CD14-positive monocyte (primary cell): ENCODE results near the gene HS3ST6. TPM values are rescaled to one million over a fixed set of nuclear protein-coding genes. Genes with fewer than 3 reads are reported as not detected.
"Not testable (repeated sequence)": the region's sequence is repeated elsewhere in the genome, so short reads cannot be mapped to it uniquely, and the experiment has no call there.

ENCODE experiments used
- DNase-seq, 3 donors: peaks; one replicate each; pipeline ENCODE4 v3.0.0-alpha.2; 2011 to 2022
- H2AFZ ChIP-seq: 2 replicates; pipeline ENCODE4 v1.6.0; 2012; ENCODE audit warnings: mild to moderate bottlenecking, low read depth, low read length, inconsistent platforms; ENCODE audit not compliant: insufficient read depth, poor library complexity, severe bottlenecking
- H3K27ac ChIP-seq, 2 donors: 1 replicate in 1 of 2; 2 replicates in 1 of 2; pipeline ENCODE4 v1.5.1; 2012 to 2013; ENCODE audit warnings: low read length in 2 of 2, control low read depth in 1 of 2, inconsistent platforms in 1 of 2, low read depth in 1 of 2, mild to moderate bottlenecking in 1 of 2
- H3K27me3 ChIP-seq, 2 donors: one replicate each; pipeline versions ENCODE4 v1.6.0 to v1.6.1; 2011 to 2013; ENCODE audit warnings: low read length in 2 of 2; ENCODE audit not compliant: control insufficient read depth in 2 of 2, insufficient read depth in 2 of 2
- H3K36me3 ChIP-seq, 2 donors: replicated peaks in 1 of 2; 1 replicate in 1 of 2; 2 replicates in 1 of 2; pipeline versions ENCODE4 v1.5.1 to v1.6.1; 2012 to 2013; ENCODE audit warnings: low read length in 2 of 2, control low read depth in 1 of 2, inconsistent platforms in 1 of 2, mild to moderate bottlenecking in 1 of 2; ENCODE audit not compliant: insufficient read depth in 2 of 2, control insufficient read depth in 1 of 2
- H3K4me1 ChIP-seq, 2 donors: 1 replicate in 1 of 2; 2 replicates in 1 of 2; pipeline versions ENCODE4 v1.5.1 to v1.6.1; 2012 to 2013; ENCODE audit warnings: low read length in 2 of 2, control low read depth in 1 of 2, inconsistent platforms in 1 of 2, mild to moderate bottlenecking in 1 of 2, moderate library complexity in 1 of 2; ENCODE audit not compliant: insufficient read depth in 2 of 2, control insufficient read depth in 1 of 2
- H3K4me2 ChIP-seq: replicated peaks from 2 replicates; pipeline ENCODE3; 2012; ENCODE audit warnings: low read length, moderate library complexity, mild to moderate bottlenecking; ENCODE audit not compliant: poor library complexity, severe bottlenecking; ENCODE audit errors: extremely low read depth
- H3K4me3 ChIP-seq, 3 experiments: fragments of 200-600 bp in 1 of 3; sonication (generic) in 1 of 3; replicated peaks in 1 of 3; 1 replicate in 2 of 3; 2 replicates in 1 of 3; pipeline ENCODE4 v1.5.1; 2011 to 2013; ENCODE audit warnings: low read length in 3 of 3, mild to moderate bottlenecking in 3 of 3, control low read depth in 2 of 3, low read depth in 2 of 3, inconsistent platforms in 1 of 3, moderate library complexity in 1 of 3
- H3K79me2 ChIP-seq: 2 replicates; pipeline ENCODE4 v1.6.0; 2012; ENCODE audit warnings: mild to moderate bottlenecking, control low read depth, inconsistent platforms, low read length, moderate library complexity; ENCODE audit not compliant: insufficient read depth
- H3K9ac ChIP-seq: 2 replicates; pipeline ENCODE4 v1.6.0; 2017; ENCODE audit warnings: low read length, mild to moderate bottlenecking; ENCODE audit not compliant: insufficient read depth, poor library complexity, severe bottlenecking
- H3K9me3 ChIP-seq, 2 donors: replicated peaks in 1 of 2; 1 replicate in 1 of 2; 2 replicates in 1 of 2; pipeline versions ENCODE4 v1.5.1 to v1.6.1; 2012 to 2013; ENCODE audit warnings: low read length in 2 of 2, control low read depth in 1 of 2; ENCODE audit not compliant: control insufficient read depth in 1 of 2, insufficient read depth in 1 of 2
- H4K20me1 ChIP-seq: 2 replicates; pipeline ENCODE4 v1.6.0; 2012; ENCODE audit warnings: mild to moderate bottlenecking, low read length, control low read depth, moderate library complexity; ENCODE audit not compliant: insufficient read depth
- H3K27ac Mint-ChIP-seq, 7 donors: one replicate each; pipeline ENCODE4 v1.8.0; 2020; ENCODE audit warnings: mild to moderate bottlenecking in 7 of 7, mixed read lengths in 7 of 7, moderate library complexity in 6 of 7, inconsistent platforms in 2 of 7
- H3K27me3 Mint-ChIP-seq, 3 donors: one replicate each; pipeline ENCODE4 v1.8.0; 2021 to 2022; ENCODE audit warnings: low read depth in 3 of 3, mild to moderate bottlenecking in 3 of 3, mixed read lengths in 3 of 3, moderate library complexity in 3 of 3, inconsistent platforms in 1 of 3
- H3K36me3 Mint-ChIP-seq, 2 donors: one replicate each; pipeline ENCODE4 v1.8.0; 2020; ENCODE audit warnings: mixed read lengths in 2 of 2, inconsistent platforms in 1 of 2, mild to moderate bottlenecking in 1 of 2
- H3K4me1 Mint-ChIP-seq: one replicate; pipeline ENCODE4 v1.8.0; 2020; ENCODE audit warnings: mild to moderate bottlenecking, mixed read lengths
- H3K4me3 Mint-ChIP-seq, 2 donors: one replicate each; pipeline ENCODE4 v1.8.0; 2020; ENCODE audit warnings: mild to moderate bottlenecking in 2 of 2, mixed read lengths in 2 of 2, moderate library complexity in 1 of 2
- H3K9me3 Mint-ChIP-seq, 7 donors: one replicate each; pipeline ENCODE4 v1.8.0; 2020 to 2022; ENCODE audit warnings: mixed read lengths in 7 of 7, mild to moderate bottlenecking in 6 of 7, moderate library complexity in 6 of 7, inconsistent platforms in 2 of 7
- WGBS: methylation state at CpG from one replicate; pipeline ENCODE4 v1.1.5; 2013; ENCODE audit warnings: missing lambda C conversion rate; ENCODE audit not compliant: insufficient coverage; 5-methylcytosine and 5-hydroxymethylcytosine counted together
- intact Hi-C, 2 donors: fragments of 100-400 bp; cut with micrococcal nuclease; formaldehyde crosslinking; loops; one replicate each; pipeline versions ENCODE4 v1.15.0 to v1.15.1; 2023
- polyA plus RNA-seq, 3 donors: library from polyadenylated mRNA; depleted of rRNA in 1 of 3; unstranded in 2 of 3; stranded (reverse) in 1 of 3; fragments of 300-500 nt in 2 of 3; fragments of >200 nt in 1 of 3; fragmentation: Illumina TruSeq in 2 of 3; gene quantifications; 1 replicate in 2 of 3; 2 replicates in 1 of 3; pipeline ENCODE4 v1.2.3, GENCODE V29; 2012 to 2021
- TF ChIP-seq, protein P1 (sequence below): fragments of 200-600 bp; IDR thresholded peaks from one replicate; pipeline ENCODE4 v1.8.0; 2022; ENCODE audit warnings: antibody characterized with exemption, mild to moderate bottlenecking

Gene HS3ST6
- polyA plus RNA-seq, 3 donors = not detected

DNA sequence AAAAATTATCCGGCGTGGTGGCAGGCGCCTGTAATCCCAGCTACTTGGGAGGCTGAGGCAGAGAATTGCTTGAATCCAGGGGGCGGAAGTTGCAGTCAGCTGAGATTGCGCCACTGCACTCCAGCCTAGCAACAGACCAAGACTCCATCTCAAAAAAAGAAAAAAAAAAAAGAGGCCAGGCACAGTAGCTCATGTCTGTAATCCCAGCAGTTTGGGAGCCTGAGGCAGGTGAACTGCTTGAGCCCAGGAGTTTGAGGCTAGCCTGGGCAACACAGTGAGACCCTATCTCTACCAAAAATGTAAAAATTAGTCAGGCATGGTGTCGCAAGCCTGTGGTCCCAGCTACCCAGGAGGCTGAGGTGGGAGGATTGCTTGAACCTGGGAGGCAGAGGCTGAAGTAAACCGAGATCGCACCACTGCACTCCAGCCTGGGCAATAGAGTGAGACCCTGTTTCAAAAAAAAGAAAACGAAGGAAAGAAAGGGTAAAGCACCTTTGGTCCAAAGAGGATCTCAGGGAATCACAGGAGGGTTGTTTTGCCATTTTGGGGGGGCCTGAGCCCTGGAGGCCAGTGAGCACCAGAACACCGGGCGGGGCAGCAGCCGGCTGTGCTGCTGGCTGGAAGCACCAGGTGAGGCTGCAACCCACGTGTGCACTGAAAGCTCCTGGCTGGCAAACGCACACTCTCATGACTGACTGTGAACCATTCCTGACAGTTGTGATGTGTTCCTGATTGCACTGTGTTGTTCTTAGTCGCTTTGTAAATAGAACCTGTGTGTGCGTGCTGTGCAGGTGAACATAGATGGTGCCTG, 18.4 kb downstream of the HS3ST6 start:
- 81% methylated on average over 11 of the region's 16 CpGs for WGBS
- Histone ChIP-seq H3K4me1 (no peaks in the 10 kb centered on the region), H3K9me3 (no peaks in the 10 kb centered on the region), H3K9ac (no peak overlapping the region), H2AFZ (no peak overlapping the region), H4K20me1 (no peaks in the 10 kb centered on the region), H3K27ac (no peak overlapping the region), H3K27me3 (peaks cover 0 to 6% of the 10 kb centered on the region in 2 donors), H3K4me2 (no peak overlapping the region), H3K79me2 (no peaks in the 10 kb centered on the region), H3K4me3 (no peak overlapping the region), H3K36me3 (no peaks in the 10 kb centered on the region)
- TF ChIP-seq, protein P1, sequence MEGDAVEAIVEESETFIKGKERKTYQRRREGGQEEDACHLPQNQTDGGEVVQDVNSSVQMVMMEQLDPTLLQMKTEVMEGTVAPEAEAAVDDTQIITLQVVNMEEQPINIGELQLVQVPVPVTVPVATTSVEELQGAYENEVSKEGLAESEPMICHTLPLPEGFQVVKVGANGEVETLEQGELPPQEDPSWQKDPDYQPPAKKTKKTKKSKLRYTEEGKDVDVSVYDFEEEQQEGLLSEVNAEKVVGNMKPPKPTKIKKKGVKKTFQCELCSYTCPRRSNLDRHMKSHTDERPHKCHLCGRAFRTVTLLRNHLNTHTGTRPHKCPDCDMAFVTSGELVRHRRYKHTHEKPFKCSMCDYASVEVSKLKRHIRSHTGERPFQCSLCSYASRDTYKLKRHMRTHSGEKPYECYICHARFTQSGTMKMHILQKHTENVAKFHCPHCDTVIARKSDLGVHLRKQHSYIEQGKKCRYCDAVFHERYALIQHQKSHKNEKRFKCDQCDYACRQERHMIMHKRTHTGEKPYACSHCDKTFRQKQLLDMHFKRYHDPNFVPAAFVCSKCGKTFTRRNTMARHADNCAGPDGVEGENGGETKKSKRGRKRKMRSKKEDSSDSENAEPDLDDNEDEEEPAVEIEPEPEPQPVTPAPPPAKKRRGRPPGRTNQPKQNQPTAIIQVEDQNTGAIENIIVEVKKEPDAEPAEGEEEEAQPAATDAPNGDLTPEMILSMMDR = no peak
- Mint-ChIP-seq H3K4me1 (no peaks in the 10 kb centered on the region), H3K36me3 (no peaks in the 10 kb centered on the region), H3K4me3 (no peak overlapping the region), H3K27me3 (peaks cover 23 to 33% (median 28%) of the 10 kb centered on the region in 3 donors), H3K9me3 (peaks cover 0 to 2% (median 0%) of the 10 kb centered on the region in 7 donors), H3K27ac (no peak overlapping the region)
- no peak for DNase-seq
- intact Hi-C loops = no loop called here

DNA sequence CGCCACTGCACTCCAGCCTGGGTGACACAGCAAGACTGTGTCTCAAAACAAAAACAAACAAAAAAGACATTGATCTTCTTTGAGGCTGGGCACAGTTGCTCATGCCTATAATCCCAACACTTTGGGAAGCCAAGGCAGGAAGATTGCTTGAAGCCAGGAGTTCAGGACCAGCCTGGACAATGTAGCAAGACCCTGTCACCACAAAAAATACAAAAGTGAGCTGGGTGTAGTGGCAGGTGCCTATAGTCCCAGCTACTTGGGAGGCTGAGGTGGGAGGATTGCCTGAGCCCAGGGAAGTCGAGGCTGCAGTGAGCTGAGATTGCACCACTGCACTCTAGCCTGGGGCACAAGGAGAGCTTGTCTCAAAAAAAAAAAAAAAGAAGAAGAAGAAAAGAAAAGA, 20.5 kb downstream of the HS3ST6 start:
- H3K4me1 ChIP-seq, H3K27ac Mint-ChIP-seq, H3K9ac ChIP-seq, H3K27me3 ChIP-seq, H3K36me3 ChIP-seq, H4K20me1 ChIP-seq, H3K4me2 ChIP-seq, H3K27ac ChIP-seq, intact Hi-C loops, H3K9me3 ChIP-seq, H3K4me3 Mint-ChIP-seq, DNase-seq, H3K9me3 Mint-ChIP-seq, H2AFZ ChIP-seq, H3K4me3 ChIP-seq, H3K79me2 ChIP-seq, H3K36me3 Mint-ChIP-seq, H3K4me1 Mint-ChIP-seq: not testable (repeated sequence)
- 83% methylated on average over 1 of the region's 2 CpGs for WGBS
- peaks cover 15 to 33% (median 21%) of the 10 kb centered on the region in 3 donors for H3K27me3 Mint-ChIP-seq
